Activated CD8-positive, alpha-beta memory T cell treated with anti-CD3 and anti-CD28 coated beads, Interleukin-2, amount 50 U/mL, for 24 hours (primary cell): ENCODE data around the gene CFAP74.
"Not testable (repeated sequence)": the region's sequence is repeated elsewhere in the genome, so short reads cannot be mapped to it uniquely, and the experiment has no call there.

Source experiments
- DNase-seq: peaks from one replicate; pipeline ENCODE4 v3.0.0-alpha.2; 2020; ENCODE audit errors: extremely low read depth

Gene CFAP74

GRCh38 chr1:1988061-1988945 lies 15.3 kb downstream of the CFAP74 start:
- DNase-seq = no peak

DNA sequence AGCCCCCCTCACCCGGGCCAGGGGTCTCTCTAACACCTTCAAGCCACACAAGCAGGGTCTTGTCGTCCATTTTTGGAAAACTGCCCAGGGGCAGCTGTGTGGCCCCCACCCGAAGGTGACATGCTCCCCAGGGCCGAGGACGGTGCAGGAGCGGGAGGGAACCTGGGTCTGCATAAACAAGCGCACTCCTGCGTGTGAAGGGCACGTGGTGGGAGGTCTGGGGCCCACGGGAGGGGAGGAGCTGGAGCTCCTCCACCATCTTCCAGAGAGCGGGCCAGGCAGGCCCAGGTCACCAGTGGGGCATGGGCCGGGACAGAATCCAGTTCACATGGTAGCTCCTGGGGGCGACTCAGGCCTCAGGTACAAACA lies 16.5 kb downstream of the CFAP74 start:
- DNase-seq = no peak

DNA sequence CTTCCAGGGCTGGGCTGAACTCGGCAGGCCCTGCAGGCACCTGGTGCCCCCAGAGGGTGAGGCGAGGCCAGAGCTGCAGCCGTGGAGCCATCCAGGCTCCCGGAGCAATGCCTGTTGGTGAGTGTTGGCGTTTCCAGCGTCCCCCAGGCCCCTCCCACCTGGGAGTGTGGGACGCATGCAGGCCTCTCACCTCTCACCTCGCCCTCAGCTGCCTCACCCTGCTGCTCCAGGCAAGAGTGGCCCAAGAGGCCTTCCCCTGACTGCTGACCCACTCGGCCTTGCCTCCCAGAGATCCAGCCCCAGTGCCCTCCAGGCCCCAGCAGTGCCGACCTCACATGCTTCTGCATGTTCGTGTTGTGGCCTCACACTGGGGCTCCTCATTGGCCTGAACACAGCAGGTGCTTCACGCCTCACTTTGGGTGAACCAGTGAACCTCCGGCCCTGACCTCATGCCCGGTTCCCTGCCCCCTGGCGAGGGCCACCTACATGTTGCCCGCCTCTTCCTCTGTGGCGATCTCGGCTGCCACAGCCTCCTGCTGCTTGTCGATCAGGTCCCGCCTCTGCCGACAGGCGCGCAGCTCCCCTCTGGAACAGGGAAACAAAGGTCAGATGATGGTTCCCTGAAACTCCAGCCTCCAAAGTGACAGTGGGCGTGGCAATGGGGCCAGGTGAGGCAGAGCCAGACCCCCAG lies 17.0 kb downstream of the CFAP74 start:
- no peak for DNase-seq

- no peak for DNase-seq
These were observed 18.1 kb downstream of the CFAP74 start for GRCh38 chr1:1985375-1986050.

GRCh38 chr1:1984560-1985070 lies 19.0 kb downstream of the CFAP74 start:
- no peak for DNase-seq

GRCh38 chr1:1982379-1983232 lies 21.0 kb downstream of the CFAP74 start:
- DNase-seq = no peak

DNA sequence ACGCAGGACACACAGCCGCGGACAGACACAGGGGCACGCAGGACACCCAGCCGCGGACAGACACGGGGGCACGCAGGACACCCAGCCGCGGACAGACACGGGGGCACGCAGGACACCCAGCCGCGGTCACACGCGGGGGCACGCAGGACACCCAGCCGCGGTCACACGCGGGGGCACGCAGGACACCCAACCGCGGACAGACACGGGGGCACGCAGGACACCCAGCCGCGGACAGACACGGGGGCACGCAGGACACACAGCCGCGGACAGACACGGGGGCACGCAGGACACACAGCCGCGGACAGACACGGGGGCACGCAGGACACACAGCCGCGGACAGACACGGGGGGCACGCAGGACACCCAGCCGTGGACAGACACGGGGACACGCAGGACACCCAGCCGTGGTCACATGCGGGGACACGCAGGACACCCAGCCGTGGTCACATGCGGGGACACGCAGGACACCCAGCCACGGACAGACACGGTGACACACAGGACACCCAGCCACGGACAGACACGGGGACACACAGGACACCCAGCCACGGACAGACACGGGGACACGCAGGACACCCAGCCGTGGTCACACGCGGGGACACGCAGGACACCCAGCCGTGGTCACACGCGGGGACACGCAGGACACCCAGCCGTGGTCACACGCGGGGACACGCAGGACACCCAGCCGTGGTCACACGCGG lies 21.8 kb downstream of the CFAP74 start:
- not testable (repeated sequence) for DNase-seq

DNA sequence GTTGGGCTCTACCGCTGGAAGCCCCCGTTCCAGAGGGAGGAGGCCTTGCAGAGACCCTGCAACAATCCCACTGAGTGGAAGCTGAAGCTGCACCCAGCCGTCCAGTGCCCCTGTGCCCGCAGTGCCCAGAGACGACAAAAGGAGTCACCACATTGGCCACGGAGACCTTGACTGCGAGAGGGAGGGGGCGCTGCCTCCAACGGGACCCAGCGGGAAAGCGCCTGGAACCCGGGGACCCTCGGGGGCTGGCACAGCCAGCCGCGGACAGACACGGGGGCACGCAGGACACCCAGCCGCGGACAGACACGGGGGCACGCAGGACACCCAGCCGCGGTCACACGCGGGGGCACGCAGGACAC lies 22.5 kb downstream of the CFAP74 start:
- DNase-seq = no peak

- DNase-seq = no peak
These were observed 23.0 kb downstream of the CFAP74 start for GRCh38 chr1:1980467-1981141.

GRCh38 chr1:1979482-1980165 lies 24.0 kb downstream of the CFAP74 start:
- DNase-seq = no peak

GRCh38 chr1:1978690-1979481 lies 24.7 kb downstream of the CFAP74 start:
- not testable (repeated sequence) for DNase-seq

DNA sequence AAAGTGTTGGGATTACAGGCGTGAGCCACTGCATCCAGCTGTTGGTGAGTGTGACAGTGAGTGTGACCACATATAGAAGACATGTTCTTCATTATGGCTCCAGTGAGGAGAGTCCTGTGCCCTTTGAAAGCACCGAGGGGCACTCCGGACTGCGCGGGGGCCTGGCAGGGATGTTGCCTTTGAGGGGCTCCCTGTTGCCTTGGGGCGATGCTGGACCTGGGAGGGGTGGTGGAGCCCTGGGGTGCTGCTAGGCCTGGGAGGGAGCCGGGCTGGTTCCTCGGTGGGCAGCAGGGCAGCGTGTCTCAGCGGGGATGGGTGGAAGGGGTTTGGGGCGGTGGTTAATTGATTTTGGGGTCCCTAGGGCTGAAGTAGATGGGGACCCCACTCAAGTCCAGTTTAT lies 25.5 kb downstream of the CFAP74 start:
- DNase-seq = no peak

GRCh38 chr1:1976031-1976430 lies 27.6 kb downstream of the CFAP74 start:
- no peak for DNase-seq

DNA sequence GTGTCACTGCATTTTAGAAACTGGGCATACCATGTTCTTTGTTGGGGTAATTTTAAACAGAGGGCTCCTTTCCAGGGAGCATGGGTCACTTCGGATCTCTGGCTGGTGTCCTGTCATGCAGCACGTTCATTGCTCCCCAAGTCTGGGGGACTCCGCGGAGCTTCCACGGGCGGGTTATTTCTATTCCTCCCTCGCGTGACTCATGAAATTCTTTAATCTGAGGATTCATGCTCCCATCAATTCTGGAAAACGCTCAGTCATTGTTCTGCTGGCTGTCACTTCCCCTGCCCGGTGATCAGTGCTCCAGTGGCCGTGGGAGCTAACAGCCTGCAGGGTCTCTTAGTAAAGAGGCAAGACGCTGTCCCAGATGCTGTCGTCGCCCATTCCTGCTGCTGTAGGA lies 28.1 kb downstream of the CFAP74 start:
- DNase-seq = no peak

DNA sequence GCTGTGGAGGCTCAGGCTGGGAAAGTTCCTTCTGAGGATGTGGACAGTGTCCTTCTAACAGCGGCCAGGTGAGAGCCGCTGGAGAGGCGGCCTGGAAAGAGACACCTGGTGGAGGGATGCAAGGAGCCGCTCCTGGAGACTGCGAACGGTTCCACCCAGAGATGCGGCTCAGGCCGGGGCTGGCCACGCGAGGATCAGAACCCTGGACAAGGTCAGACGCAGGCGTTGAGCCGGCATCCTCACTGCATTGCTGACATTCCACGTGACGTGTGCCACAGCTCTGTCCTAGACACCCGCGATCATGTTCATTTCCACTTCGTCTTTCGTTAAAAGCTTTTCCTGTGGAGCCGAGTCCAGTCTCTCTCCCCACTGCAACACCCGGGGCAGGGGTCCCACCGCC lies 28.8 kb downstream of the CFAP74 start:
- no peak for DNase-seq

DNA sequence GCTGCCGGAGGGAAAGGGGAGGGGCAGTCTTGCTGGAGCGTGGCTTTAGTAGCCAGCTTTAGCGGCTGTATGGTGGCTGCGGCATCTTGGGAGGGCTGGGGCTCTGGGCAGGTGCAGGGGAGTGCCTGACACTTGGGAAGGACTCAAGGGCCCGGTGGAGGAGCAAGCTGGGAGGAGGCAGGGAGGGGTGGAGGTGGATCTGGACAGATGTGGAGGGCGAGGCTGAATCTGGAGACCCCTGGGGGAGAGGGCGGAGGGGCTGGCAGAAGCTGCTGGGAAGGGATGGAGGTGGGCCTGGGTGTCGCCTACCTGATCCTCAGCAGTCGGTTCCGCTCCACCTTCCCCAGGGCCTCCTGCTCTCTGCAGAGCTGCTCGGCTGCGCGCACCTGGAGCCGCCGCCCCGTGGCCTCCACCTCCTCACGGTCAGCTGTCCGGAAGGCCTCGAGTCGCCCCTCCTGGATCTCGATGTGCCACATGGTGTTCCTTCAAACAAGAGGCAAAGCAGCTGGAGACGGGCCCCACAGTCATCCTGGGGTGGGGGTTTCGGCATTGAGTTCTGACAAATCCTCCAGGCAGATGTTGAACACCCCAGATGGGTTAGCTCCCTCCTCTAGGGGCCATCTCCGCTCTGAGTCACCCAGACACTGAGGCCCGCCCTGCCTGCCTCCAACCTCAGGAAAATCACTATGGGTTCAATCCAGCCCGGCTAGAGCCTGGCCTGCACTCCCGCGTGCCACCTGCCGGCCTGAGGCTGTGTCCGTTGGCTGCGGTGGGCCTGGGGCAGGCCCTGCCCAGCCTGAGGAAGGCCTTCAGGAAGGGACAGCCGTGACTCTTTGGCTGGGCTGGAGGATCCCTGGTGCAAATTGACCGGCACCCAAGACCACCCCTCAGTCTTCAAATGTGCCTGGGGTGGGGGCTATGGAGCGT lies 29.6 kb downstream of the CFAP74 start:
- DNase-seq = no peak

GRCh38 chr1:1972976-1973715 lies 30.4 kb downstream of the CFAP74 start:
- DNase-seq = no peak
